GM18517 (cell line): Measurements from ENCODE around the gene SRP68.

ENCODE experiments used
- ATAC-seq: cut with Tn5 transposase; IDR thresholded peaks from one replicate; pipeline ENCODE4 v1.9.1; 2021; ENCODE audit warnings: mild to moderate bottlenecking, moderate library complexity; ENCODE audit not compliant: unreplicated experiment

Gene SRP68

GRCh38 chr17:76018801-76019200 is 53.5 kb downstream of the SRP68 start:
- ATAC-seq: no peak

- no peak for ATAC-seq
Measured at GRCh38 chr17:76018340-76018680, 54.0 kb downstream of the SRP68 start.

- ATAC-seq: no peak
Measured at GRCh38 chr17:76017481-76018339, 54.6 kb downstream of the SRP68 start.

- ATAC-seq: no peak
Measured at GRCh38 chr17:76014925-76015261, 57.4 kb downstream of the SRP68 start.

- ATAC-seq: no peak
Measured at GRCh38 chr17:76014100-76014924, 58.0 kb downstream of the SRP68 start.

GRCh38 chr17:76013377-76013932 is 58.9 kb downstream of the SRP68 start:
- ATAC-seq: no peak

- ATAC-seq: no peak
Measured at GRCh38 chr17:76011951-76012350, 60.4 kb downstream of the SRP68 start.

- ATAC-seq: no peak
Measured at GRCh38 chr17:76009969-76010661, 62.2 kb downstream of the SRP68 start.

- ATAC-seq: no peak
Measured at GRCh38 chr17:76009447-76009846, 62.9 kb downstream of the SRP68 start.

GRCh38 chr17:76008630-76009425 is 63.5 kb downstream of the SRP68 start:
- ATAC-seq: no peak

GRCh38 chr17:76008208-76008607 is 64.1 kb downstream of the SRP68 start:
- ATAC-seq: no peak

- ATAC-seq: no peak
Measured at GRCh38 chr17:76007850-76008165, 64.5 kb downstream of the SRP68 start.

- no peak for ATAC-seq
Measured at GRCh38 chr17:76007131-76007849, 65.0 kb downstream of the SRP68 start.

- no peak for ATAC-seq
Measured at GRCh38 chr17:76005263-76006149, 66.8 kb downstream of the SRP68 start.

- ATAC-seq: no peak
Measured at GRCh38 chr17:76004750-76005262, 67.5 kb downstream of the SRP68 start.

- no peak for ATAC-seq
Measured at GRCh38 chr17:76003915-76004314, 68.4 kb downstream of the SRP68 start.

GRCh38 chr17:76002100-76002499 is 70.2 kb downstream of the SRP68 start:
- no peak for ATAC-seq

- ATAC-seq: no peak
Measured at GRCh38 chr17:76000755-76001521, 71.4 kb downstream of the SRP68 start, which contains the start of gene CDK3. CDK3 (plus strand) TSS chr17:76000855; CDS start chr17:76001426, 571 bp downstream.
